Measurements from ENCODE around the gene CERS6.

Gene CERS6

DNA sequence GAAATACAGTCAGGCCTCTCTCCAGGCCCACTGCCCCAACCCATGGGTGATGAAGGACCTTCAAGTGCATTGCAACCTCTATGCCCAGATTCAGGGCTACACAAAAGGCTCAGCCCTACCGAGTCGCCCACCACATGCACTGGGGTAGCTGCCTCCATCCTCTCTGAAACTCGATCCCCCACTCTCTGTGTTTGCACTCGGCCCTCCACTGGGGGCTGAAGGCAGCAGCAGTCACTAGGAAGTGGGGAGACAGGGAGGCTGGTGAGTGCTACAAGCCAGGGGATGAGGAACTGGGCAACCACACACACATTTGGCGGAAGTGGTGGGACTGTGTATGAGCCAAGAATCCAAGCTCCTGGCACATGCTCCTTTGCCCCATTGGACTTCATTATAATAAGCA is 94.6 kb downstream of the CERS6 start:
- Histone ChIP-seq H3K36me3 (ENCODE audit: control insufficient read depth in 2 of 2, insufficient read depth in 1 of 2, low read length in 2 of 2) (no peaks in the 10 kb centered on the region), H3K4me1 (ENCODE audit: control insufficient read depth, insufficient read depth, low read length) (no peaks in the 10 kb centered on the region), H3K4me3 (ENCODE audit: low read depth, low read length) (no peak overlapping the region), H3K9me3 (ENCODE audit: control insufficient read depth, insufficient read depth, low read depth, low read length) (no peaks in the 10 kb centered on the region), H3K27ac (ENCODE audit: extremely low read depth, low read depth, low read length) (no peak overlapping the region)
- TF ChIP-seq ZNF626 (tag by site-specific recombination; IDR thresholded peaks at IDR 0.05), result no peak
- TF ChIP-seq, protein P1, sequence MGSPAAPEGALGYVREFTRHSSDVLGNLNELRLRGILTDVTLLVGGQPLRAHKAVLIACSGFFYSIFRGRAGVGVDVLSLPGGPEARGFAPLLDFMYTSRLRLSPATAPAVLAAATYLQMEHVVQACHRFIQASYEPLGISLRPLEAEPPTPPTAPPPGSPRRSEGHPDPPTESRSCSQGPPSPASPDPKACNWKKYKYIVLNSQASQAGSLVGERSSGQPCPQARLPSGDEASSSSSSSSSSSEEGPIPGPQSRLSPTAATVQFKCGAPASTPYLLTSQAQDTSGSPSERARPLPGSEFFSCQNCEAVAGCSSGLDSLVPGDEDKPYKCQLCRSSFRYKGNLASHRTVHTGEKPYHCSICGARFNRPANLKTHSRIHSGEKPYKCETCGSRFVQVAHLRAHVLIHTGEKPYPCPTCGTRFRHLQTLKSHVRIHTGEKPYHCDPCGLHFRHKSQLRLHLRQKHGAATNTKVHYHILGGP (tag by site-specific recombination; IDR thresholded peaks at IDR 0.05), result no peak
- TF ChIP-seq ZNF341 (tag by site-specific recombination; IDR thresholded peaks at IDR 0.05; ENCODE audit: low read depth), result no peak
- POLR2A ChIA-PET, result no interaction called here
- CTCF ChIA-PET, result interaction anchor here (1.2 kb wide), 1 partner anchor 12 kb away, joined by 3 read pairs; no protein-coding TSS in a partner anchor

DNA sequence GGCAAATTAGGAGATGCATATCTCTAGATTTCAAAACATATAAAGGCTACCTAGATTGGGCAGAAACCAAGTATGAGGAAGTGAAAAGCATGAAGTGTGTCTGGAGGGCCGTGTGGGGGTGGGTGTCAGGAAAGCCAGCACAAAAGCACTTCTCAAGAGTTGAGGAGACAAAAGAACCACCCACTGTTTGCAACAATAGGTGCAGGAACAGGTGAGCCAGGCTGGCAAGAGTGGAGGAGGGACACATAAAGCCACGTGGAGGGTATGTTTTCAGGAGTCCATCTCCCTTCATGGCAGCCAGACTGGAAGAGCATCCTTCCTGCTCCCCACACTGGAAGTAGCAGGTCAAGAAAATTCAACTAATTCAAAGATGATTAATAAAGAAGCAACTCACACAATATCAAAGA is 96.4 kb downstream of the CERS6 start:
- TF ChIP-seq ZNF621 (tag by site-specific recombination; IDR thresholded peaks at IDR 0.05) (no peak), ZNF114 (tag by site-specific recombination; IDR thresholded peaks at IDR 0.05) (no peak), BCL11A (tag by site-specific recombination; IDR thresholded peaks at IDR 0.05; ENCODE audit: low read depth) (no peak)
- TF ChIP-seq, protein P2, sequence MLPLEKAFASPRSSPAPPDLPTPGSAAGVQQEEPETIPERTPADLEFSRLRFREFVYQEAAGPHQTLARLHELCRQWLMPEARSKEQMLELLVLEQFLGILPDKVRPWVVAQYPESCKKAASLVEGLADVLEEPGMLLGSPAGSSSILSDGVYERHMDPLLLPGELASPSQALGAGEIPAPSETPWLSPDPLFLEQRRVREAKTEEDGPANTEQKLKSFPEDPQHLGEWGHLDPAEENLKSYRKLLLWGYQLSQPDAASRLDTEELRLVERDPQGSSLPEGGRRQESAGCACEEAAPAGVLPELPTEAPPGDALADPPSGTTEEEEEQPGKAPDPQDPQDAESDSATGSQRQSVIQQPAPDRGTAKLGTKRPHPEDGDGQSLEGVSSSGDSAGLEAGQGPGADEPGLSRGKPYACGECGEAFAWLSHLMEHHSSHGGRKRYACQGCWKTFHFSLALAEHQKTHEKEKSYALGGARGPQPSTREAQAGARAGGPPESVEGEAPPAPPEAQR (tag by site-specific recombination; IDR thresholded peaks at IDR 0.05), result no peak
- TF ChIP-seq, protein P3, sequence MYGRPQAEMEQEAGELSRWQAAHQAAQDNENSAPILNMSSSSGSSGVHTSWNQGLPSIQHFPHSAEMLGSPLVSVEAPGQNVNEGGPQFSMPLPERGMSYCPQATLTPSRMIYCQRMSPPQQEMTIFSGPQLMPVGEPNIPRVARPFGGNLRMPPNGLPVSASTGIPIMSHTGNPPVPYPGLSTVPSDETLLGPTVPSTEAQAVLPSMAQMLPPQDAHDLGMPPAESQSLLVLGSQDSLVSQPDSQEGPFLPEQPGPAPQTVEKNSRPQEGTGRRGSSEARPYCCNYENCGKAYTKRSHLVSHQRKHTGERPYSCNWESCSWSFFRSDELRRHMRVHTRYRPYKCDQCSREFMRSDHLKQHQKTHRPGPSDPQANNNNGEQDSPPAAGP (tag by site-specific recombination; IDR thresholded peaks at IDR 0.05), result no peak
- Histone ChIP-seq H3K27ac (ENCODE audit: extremely low read depth, low read depth, low read length) (no peak overlapping the region), H3K4me1 (ENCODE audit: control insufficient read depth, insufficient read depth, low read length) (no peaks in the 10 kb centered on the region), H3K36me3 (ENCODE audit: control insufficient read depth in 2 of 2, insufficient read depth in 1 of 2, low read length in 2 of 2) (no peaks in the 10 kb centered on the region), H3K9me3 (ENCODE audit: control insufficient read depth, insufficient read depth, low read depth, low read length) (no peaks in the 10 kb centered on the region), H3K4me3 (ENCODE audit: low read depth, low read length) (no peak overlapping the region)
- POLR2A ChIA-PET, result no interaction called here
- CTCF ChIA-PET, result no interaction called here

DNA sequence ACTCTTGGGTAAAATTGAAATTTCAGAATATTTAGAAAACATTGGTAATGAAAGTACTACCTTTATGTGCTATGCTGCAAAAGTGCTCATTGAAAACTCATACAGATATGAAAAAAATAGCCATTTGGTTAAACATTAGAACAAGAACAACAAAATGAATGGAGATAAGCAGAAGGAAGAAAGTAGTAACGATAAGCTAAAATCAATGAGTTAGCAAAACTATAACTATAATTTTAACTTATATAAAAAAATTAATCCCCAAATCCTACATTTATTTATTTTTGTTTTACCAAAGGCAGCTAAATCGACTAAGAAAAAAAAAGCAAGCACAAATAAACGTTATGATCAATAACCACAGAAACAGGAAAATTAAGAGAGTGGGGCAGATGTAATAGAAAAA is 99.2 kb downstream of the CERS6 start:
- H3K9me3 ChIP-seq (ENCODE audit: control insufficient read depth, insufficient read depth, low read depth, low read length), result no peaks in the 10 kb centered on the region
- TF ChIP-seq ZNF391 (tag by site-specific recombination; IDR thresholded peaks at IDR 0.05; ENCODE audit: borderline replicate concordance, low read depth), result no peak
- TF ChIP-seq KLF9 (tag by site-specific recombination; IDR thresholded peaks at IDR 0.05; ENCODE audit: low read depth), result no peak
- TF ChIP-seq ZNF658 (tag by site-specific recombination; IDR thresholded peaks at IDR 0.05), result no peak
- no peak for TF ChIP-seq ZNF10 (tag by site-specific recombination; IDR thresholded peaks at IDR 0.05)
- no peak for TF ChIP-seq ZSCAN30 (tag by site-specific recombination; IDR thresholded peaks at IDR 0.05)
- TF ChIP-seq ZFP41 (tag by site-specific recombination; IDR thresholded peaks at IDR 0.05; ENCODE audit: borderline replicate concordance), result no peak
- TF ChIP-seq, protein P4, sequence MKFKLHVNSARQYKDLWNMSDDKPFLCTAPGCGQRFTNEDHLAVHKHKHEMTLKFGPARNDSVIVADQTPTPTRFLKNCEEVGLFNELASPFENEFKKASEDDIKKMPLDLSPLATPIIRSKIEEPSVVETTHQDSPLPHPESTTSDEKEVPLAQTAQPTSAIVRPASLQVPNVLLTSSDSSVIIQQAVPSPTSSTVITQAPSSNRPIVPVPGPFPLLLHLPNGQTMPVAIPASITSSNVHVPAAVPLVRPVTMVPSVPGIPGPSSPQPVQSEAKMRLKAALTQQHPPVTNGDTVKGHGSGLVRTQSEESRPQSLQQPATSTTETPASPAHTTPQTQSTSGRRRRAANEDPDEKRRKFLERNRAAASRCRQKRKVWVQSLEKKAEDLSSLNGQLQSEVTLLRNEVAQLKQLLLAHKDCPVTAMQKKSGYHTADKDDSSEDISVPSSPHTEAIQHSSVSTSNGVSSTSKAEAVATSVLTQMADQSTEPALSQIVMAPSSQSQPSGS (tag by site-specific recombination; IDR thresholded peaks at IDR 0.05; ENCODE audit: low read depth), result no peak
- TF ChIP-seq ZNF354C (tag by site-specific recombination; IDR thresholded peaks at IDR 0.05; ENCODE audit: borderline replicate concordance, low read depth), result no peak
- TF ChIP-seq BCL11B (tag by site-specific recombination; IDR thresholded peaks at IDR 0.05; ENCODE audit: low read depth), result no peak
- no peak for TF ChIP-seq MZF1 (tag by site-specific recombination; IDR thresholded peaks at IDR 0.05; ENCODE audit: borderline replicate concordance)
- no peak for TF ChIP-seq SP2 (tag by site-specific recombination; IDR thresholded peaks at IDR 0.05)
- no peak for TF ChIP-seq ZNF350 (tag by site-specific recombination; IDR thresholded peaks at IDR 0.05)
- TF ChIP-seq ZNF112 (tag by site-specific recombination; IDR thresholded peaks at IDR 0.05), result no peak
- TF ChIP-seq ZNF600 (tag by site-specific recombination; IDR thresholded peaks at IDR 0.05), result no peak
- TF ChIP-seq, protein P5, sequence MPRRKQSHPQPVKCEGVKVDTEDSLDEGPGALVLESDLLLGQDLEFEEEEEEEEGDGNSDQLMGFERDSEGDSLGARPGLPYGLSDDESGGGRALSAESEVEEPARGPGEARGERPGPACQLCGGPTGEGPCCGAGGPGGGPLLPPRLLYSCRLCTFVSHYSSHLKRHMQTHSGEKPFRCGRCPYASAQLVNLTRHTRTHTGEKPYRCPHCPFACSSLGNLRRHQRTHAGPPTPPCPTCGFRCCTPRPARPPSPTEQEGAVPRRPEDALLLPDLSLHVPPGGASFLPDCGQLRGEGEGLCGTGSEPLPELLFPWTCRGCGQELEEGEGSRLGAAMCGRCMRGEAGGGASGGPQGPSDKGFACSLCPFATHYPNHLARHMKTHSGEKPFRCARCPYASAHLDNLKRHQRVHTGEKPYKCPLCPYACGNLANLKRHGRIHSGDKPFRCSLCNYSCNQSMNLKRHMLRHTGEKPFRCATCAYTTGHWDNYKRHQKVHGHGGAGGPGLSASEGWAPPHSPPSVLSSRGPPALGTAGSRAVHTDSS (tag by site-specific recombination; IDR thresholded peaks at IDR 0.05), result no peak
- TF ChIP-seq ZSCAN16 (tag by site-specific recombination; IDR thresholded peaks at IDR 0.05), result no peak
- TF ChIP-seq ZNF843 (tag by site-specific recombination; IDR thresholded peaks at IDR 0.05), result no peak
- POLR2A ChIA-PET, result no interaction called here
- H3K36me3 ChIP-seq (ENCODE audit: control insufficient read depth in 2 of 2, insufficient read depth in 1 of 2, low read length in 2 of 2), result no peaks in the 10 kb centered on the region
- H3K27ac ChIP-seq (ENCODE audit: extremely low read depth, low read depth, low read length), result no peak overlapping the region
- no peak overlapping the region for H3K4me3 ChIP-seq (ENCODE audit: low read depth, low read length)
- H3K4me1 ChIP-seq (ENCODE audit: control insufficient read depth, insufficient read depth, low read length), result no peaks in the 10 kb centered on the region
- CTCF ChIA-PET, result interaction anchor here (0.6 kb wide), 1 partner anchor 9 kb away, joined by 3 read pairs; no protein-coding TSS in a partner anchor
